Colon (tissue), 2 donors: ENCODE measurements around the gene RPTOR.
"Not testable (repeated sequence)": the region's sequence is repeated elsewhere in the genome, so short reads cannot be mapped to it uniquely, and the experiment has no call there.

ENCODE experiments used
- FAIRE-seq: peaks from 2 replicates; lab custom pipeline; 2012; peaks lifted over from hg19 to GRCh38; lab: Jason Lieb, UNC
- donor health status: control.
- donor health status: control.

Gene RPTOR

GRCh38 chr17:80786470-80786869 lies 241.8 kb downstream of the RPTOR start:
- FAIRE-seq: no peak

DNA sequence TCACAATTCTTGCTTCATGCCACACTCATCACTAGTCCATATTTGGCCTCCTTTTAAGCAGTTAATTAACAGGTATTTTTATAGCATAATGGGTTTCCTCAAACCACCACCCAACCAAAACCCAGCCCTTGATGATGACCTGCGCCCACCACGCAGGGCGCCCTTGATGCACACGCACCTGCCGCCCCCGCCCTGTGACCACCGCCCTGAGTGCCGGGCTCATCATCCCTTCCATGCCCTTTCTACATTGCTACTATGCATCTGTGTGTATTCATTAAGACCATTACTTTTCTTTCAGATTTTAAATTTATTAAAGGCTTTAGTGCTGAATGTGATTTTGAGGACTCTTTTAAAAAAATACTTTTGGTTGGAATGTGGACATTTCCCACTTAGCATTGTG lies 242.2 kb downstream of the RPTOR start:
- FAIRE-seq: no peak

GRCh38 chr17:80787881-80788280 lies 243.2 kb downstream of the RPTOR start:
- no peak for FAIRE-seq

- no peak for FAIRE-seq
These were observed 244.8 kb downstream of the RPTOR start for GRCh38 chr17:80789356-80789902.

GRCh38 chr17:80790021-80790765 lies 245.6 kb downstream of the RPTOR start:
- FAIRE-seq: no peak

- no peak for FAIRE-seq
These were observed 246.5 kb downstream of the RPTOR start for GRCh38 chr17:80790981-80791742.

DNA sequence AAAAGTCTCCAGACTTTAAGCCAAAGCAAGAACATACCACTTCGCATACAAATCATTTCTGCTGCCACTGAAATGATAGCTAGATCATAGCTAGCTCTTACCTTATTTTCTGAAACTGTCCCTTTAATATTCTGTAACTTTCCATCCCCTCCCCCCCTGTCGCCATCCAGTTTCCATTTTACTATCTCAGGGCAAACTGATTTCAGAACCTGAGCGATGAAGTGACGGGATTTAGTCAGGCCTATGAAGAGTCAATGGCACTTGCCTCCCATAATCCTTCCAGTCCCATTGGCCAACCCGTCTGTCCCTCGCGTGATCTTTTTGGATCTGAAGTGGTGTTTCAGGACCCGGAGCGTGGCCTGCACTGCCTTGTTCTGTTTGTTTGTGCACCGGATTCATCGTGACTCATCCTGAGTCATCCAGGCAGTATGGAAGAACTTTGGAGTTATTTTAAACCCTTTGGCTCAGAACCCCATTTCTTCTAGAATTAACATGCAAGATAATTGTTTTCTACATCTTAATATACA lies 247.2 kb downstream of the RPTOR start:
- FAIRE-seq: no peak

DNA sequence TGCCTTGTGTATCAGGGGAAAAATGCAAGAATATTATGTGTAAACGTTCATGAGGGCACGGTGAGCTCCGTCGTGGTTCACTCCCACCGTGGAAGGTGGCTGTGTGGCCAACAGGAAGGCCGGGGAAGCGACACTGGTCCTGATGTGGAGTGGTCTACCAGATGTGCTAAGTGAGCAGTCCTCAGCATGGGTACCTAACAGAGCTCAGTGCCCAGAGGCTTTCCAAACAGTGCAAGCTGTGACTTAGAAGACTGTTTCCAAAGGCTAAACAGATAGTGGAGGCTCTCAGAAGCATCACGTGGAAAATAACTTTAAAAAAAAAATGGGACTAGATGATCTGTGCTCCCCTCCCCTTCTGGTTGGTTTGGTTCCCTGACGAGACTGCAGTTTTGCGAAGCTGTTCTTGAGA lies 247.7 kb downstream of the RPTOR start:
- no peak for FAIRE-seq

- no peak for FAIRE-seq
These were observed 248.8 kb downstream of the RPTOR start for GRCh38 chr17:80793421-80793820.

DNA sequence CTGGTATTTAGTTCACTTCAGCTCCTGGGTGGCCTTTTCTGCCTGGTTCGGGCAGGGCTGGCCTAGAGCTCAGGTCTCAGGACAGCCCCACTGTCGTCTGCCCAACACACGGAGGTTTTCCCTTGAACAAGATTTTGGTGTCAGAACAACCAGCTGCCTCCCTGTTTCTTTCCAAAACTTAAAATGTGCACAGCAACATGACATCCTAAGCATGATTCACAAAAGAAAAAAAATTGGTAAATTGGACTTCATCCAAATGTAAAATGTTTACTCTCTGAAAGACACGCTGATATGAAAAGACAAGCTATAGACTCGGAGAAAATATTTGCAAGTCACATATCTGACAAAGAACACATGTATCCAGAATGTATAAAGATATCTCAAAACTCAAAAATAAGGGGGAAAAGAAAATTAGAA lies 249.2 kb downstream of the RPTOR start:
- FAIRE-seq: no peak

DNA sequence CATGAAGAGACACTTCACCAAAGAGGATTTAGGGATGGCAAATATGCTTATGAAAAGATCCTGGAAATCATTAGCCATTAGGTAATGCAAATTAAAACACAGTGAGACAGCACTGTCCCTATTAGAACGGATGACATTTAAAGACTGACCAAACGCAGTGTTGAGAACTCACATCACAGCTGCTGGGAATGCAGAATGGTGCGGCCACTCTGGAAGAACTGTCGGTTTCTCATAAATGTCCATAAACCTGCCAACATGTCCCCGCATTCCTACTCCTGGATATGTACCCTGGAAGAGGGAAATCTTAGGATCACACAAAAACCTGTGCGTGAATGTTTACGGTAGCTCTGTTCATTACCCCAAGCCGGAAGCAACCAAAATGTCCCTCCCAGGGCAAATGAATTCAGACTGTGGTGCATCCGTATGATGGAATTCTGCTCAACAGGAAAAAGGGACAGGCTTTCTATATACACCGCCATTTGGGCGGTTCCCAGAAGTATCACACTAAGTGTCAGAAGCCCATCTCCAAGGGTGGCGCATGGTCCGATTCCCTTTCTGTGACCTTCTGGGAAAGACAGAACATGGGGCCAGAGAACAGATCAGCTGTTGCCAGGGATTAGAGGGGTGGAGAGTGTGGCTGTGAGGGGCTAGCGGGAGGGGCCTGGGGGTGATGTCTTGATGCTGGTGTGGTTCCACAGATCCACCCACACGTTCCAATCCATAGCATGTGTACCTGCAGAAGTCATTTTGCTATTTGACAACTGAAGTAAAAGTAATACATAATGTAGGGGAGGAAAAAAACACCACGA lies 249.8 kb downstream of the RPTOR start:
- no peak for FAIRE-seq

DNA sequence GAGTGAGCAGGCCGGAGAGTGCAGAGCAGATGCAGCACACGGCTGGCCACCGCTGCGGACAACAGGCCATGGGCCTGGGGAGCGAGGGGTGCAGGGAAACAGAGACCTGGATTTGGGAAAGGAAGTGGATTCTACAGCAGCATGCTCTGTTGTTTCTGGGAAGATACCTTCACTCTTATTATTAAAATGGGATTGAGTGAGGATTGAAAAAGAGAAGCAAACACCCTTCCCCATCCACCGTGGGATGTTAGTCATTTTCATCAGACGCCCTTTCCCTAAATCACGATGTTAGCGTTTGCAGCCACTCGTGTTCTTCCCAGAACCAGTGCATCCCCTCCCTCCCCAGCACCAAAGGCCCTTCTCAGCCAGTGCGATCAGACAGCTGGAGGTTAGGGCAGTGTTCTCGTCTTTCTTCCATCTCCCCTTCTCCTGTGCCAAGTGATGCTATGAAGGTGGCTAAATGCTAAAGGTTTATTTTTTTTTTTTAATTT lies 250.5 kb downstream of the RPTOR start:
- no peak for FAIRE-seq

DNA sequence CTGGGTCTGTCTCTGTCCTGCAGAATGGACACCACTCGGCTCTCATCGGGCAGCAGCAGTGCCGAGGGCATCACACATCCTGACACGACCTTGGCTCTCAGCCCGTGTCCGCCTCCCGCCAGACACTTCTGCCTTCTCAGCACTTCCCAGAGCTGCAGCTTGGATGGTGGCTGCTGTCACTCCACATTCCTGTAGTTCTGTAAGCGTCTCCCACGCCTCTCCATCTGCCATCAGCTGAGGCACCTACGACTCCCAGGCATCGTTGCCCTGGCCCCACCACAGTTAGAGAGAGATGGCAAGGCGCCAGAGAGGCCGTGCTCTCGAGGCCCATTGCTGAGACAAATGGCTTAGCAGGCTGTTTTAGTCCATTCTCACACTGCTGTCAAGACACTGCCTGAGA lies 251.1 kb downstream of the RPTOR start:
- no peak for FAIRE-seq

- no peak for FAIRE-seq
These were observed 251.8 kb downstream of the RPTOR start for GRCh38 chr17:80796430-80796861.

DNA sequence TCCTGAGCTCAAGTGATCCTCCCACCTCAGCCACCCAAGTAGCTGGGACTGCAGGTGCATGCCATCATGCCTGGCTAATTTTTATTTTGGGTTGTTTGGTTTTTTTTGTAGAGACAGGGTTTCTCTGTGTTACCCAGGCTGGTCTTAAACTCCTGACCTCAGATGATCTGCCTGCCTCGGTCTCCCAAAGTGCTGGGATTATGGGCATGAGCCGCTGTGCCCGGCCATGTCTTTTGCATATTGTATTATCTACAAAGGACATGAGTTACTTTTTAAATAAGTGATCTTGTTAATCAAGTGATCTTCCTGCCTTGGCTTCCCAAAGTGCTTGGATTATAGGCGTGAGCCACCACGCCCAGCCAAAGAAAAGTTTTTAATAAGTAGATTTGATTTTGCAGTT lies 252.6 kb downstream of the RPTOR start:
- FAIRE-seq: not testable (repeated sequence)

GRCh38 chr17:80797741-80798594 lies 253.3 kb downstream of the RPTOR start:
- FAIRE-seq: no peak

- FAIRE-seq: no peak
These were observed 254.2 kb downstream of the RPTOR start for GRCh38 chr17:80798595-80799537.

- FAIRE-seq: no peak
These were observed 255.2 kb downstream of the RPTOR start for GRCh38 chr17:80799538-80800480.
